BE2C (cell line): Measurements from ENCODE around the gene SNRPN.
"Not testable (repeated sequence)": the region's sequence is repeated elsewhere in the genome, so short reads cannot be mapped to it uniquely, and the experiment has no call there.

Experiments used
- DNase-seq: peaks from one replicate; pipeline ENCODE4 v3.0.0-alpha.2; 2020
- H3K27me3 ChIP-seq: fragments of 250-450 bp; sonication (Bioruptor Pico); 2 replicates; pipeline ENCODE4 v1.5.1; 2020; ENCODE audit warnings: mild to moderate bottlenecking
- H3K36me3 ChIP-seq: fragments of 250-450 bp; sonication (Bioruptor Pico); 2 replicates; pipeline ENCODE4 v1.5.1; 2020; ENCODE audit warnings: mild to moderate bottlenecking
- H3K4me1 ChIP-seq: fragments of 250-450 bp; sonication (Bioruptor Pico); 2 replicates; pipeline ENCODE4 v1.5.1; 2020
- H3K4me3 ChIP-seq: 2 replicates; pipeline ENCODE4 v1.5.1; 2011; ENCODE audit warnings: low read depth, low read length
- H3K9me3 ChIP-seq: fragments of 250-450 bp; sonication (Bioruptor Pico); 2 replicates; pipeline ENCODE4 v1.5.1; 2020
- CTCF ChIP-seq: IDR thresholded peaks from 2 replicates; pipeline ENCODE4 v1.5.1; 2012; ENCODE audit warnings: mild to moderate bottlenecking, low read depth, low read length

The SNRPN gene

GRCh38 chr15:24962880-24963279 lies 8.1 kb downstream of the SNRPN start:
- TF ChIP-seq CTCF, result no peak
- H3K4me1 ChIP-seq, result no peaks in the 10 kb centered on the region
- no peaks in the 10 kb centered on the region for H3K9me3 ChIP-seq
- peaks cover 17% of the 10 kb centered on the region for H3K36me3 ChIP-seq
- H3K27me3 ChIP-seq, result no peaks in the 10 kb centered on the region
- no peak overlapping the region for H3K4me3 ChIP-seq
- DNase-seq, result no peak

- Histone ChIP-seq H3K27me3 (no peaks in the 10 kb centered on the region), H3K4me1 (no peaks in the 10 kb centered on the region), H3K4me3 (no peak overlapping the region), H3K36me3 (peaks cover 46% of the 10 kb centered on the region), H3K9me3 (no peaks in the 10 kb centered on the region)
- no peak for DNase-seq
- TF ChIP-seq CTCF, result no peak
Observed at GRCh38 chr15:24966364-24967103, 11.7 kb downstream of the SNRPN start.

- H3K27me3 ChIP-seq, result no peaks in the 10 kb centered on the region
- TF ChIP-seq CTCF, result no peak
- no peak for DNase-seq
- no peaks in the 10 kb centered on the region for H3K4me1 ChIP-seq
- H3K36me3 ChIP-seq, result peaks cover 53% of the 10 kb centered on the region
- no peak overlapping the region for H3K4me3 ChIP-seq
- H3K9me3 ChIP-seq, result no peaks in the 10 kb centered on the region
Observed at GRCh38 chr15:24971052-24971451, 16.3 kb downstream of the SNRPN start.

DNA sequence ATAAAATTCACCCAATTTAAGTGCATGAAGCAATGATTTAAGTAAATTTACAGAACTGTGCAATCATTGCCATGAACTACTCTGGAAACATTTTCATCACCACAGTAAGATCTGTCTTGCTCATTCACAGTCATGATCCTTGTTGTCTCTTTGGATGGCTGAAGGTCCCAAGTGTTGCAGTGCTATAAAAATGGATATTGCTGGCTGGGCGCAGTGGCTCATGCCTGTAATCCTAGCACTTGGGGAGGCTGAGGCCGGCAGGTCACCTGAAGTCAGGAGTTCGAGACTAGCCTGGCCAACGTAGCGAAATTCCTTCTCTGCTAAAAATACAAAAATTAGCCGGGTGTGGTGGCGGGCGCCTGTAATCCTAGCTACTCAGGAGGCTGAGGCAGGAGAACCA lies 17.0 kb downstream of the SNRPN start:
- Histone ChIP-seq H3K4me3 (no peak overlapping the region), H3K4me1 (no peaks in the 10 kb centered on the region), H3K36me3 (peaks cover 59% of the 10 kb centered on the region), H3K9me3 (no peaks in the 10 kb centered on the region), H3K27me3 (no peaks in the 10 kb centered on the region)
- TF ChIP-seq CTCF, result no peak
- no peak for DNase-seq

- peaks cover 66% of the 10 kb centered on the region for H3K36me3 ChIP-seq
- DNase-seq, H3K27me3 ChIP-seq, H3K4me3 ChIP-seq, H3K4me1 ChIP-seq, H3K9me3 ChIP-seq: not testable (repeated sequence)
Observed at GRCh38 chr15:24972707-24973106, 17.9 kb downstream of the SNRPN start.

DNA sequence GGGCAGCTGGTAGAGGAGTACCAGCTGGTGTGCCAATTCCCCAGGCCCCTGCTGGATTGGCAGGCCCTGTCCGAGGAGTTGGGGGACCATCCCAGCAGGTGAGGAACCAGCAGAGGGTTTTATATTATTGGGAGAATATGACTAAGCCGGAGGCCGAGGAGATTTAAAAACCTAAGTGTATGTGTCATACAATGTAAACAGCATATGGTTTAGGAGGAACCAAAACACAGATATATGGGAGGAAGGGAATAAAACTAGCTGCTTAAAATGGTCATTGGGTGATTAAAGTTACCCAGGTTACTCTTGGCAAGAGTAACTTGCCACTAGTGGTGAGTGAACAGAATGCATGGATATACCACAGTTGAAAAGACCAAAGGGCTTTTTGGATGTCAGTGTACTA lies 22.1 kb downstream of the SNRPN start:
- H3K4me1 ChIP-seq, result no peaks in the 10 kb centered on the region
- H3K9me3 ChIP-seq, result no peaks in the 10 kb centered on the region
- no peak for DNase-seq
- no peak overlapping the region for H3K4me3 ChIP-seq
- TF ChIP-seq CTCF, result no peak
- H3K36me3 ChIP-seq, result peaks cover 62% of the 10 kb centered on the region
- no peaks in the 10 kb centered on the region for H3K27me3 ChIP-seq
